Measurements from ENCODE around the gene LAPTM5. TPM values are rescaled to one million over a fixed set of nuclear protein-coding genes. Genes with fewer than 3 reads are reported as not detected.

The LAPTM5 gene
- not detected in 2 replicates for total RNA-seq

GRCh38 chr1:30757352-30758120 is at the start of gene LAPTM5:
TSS of gene LAPTM5 (minus strand) at chr1:30757774. CDS start at chr1:30757745, 29 bp downstream.

GRCh38 chr1:30723331-30723755 is 34.2 kb downstream of the LAPTM5 start, which contains the start of gene MATN1:
TSS of gene MATN1 (minus strand) at chr1:30723585. CDS start at chr1:30723551, 34 bp downstream.

Other genes with a start within 250 kb of the LAPTM5 start
- not detected in 2 replicates for gene MATN1, start 34.2 kb downstream of the LAPTM5 start, total RNA-seq
- 7.7 and 10.5 TPM in 2 replicates for gene SDC3, start 151.0 kb upstream of the LAPTM5 start, total RNA-seq

All from uterine smooth muscle cell (primary cell).